Ecto neural progenitor cell (in vitro differentiated cells): Measurements from ENCODE around the gene KCNA10.

Experiments
- DNase-seq: peaks from one replicate; pipeline ENCODE4 v3.0.0-alpha.2; 2018; ENCODE audit warnings: low spot score

The KCNA10 gene

DNA sequence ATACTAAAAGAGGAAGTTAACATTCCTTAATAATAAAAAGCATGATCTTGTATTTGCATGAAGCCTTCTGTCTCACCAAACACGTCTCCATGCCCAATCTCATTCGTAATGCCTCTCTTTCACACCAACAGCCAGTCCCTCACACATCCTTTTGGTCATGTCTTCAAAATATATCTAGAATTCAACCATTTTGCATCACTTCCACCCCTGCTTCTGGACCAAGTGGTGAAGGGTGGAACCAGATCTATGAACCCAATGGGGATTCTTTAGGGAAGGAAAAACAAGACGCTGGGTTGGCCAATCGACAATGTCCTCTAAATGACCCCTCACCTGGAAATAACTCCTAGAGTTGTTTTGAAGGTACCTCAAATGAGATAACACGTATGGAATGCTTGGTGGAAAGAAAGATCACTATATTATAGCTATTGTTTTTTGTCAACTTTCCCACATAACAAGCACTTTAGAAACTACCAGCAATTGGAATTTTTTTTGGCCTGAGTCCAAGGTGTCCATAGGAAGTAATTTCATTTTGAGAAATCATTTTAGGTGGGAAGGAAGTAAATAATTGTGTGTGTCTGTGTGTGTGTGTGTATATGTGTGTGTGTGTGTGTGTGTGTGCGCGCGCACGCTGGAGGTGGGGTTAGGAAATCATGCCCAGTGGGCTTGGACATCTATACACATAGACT is at the start of gene KCNA10:
TSS of gene KCNA10 (minus strand) at position 51 of the 686 bp plus-strand sequence. CDS start 388 bp downstream, outside the sequence.
- DNase-seq, result no peak

DNA sequence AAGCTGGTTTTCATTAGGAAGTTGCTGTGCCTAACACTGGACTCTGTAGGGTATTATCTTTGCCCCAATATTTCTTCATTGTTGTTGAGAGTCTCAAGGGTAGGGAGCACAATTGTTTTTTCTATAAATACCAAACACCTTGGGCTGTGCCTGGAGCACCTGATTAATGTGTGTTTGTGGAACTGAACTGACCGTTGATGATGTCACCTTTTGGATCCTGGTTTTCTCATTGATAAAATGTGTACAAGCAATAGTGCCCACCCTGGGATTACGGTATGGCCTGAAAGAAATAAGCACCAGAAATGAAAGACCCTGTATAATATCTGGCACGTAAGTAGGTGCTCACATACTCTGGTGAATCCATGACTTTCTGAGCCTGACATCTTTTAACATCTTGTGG is 47.9 kb upstream of the KCNA10 start:
- no peak for DNase-seq

GRCh38 chr1:110565565-110565964 is 46.6 kb upstream of the KCNA10 start:
- DNase-seq, result no peak

DNA sequence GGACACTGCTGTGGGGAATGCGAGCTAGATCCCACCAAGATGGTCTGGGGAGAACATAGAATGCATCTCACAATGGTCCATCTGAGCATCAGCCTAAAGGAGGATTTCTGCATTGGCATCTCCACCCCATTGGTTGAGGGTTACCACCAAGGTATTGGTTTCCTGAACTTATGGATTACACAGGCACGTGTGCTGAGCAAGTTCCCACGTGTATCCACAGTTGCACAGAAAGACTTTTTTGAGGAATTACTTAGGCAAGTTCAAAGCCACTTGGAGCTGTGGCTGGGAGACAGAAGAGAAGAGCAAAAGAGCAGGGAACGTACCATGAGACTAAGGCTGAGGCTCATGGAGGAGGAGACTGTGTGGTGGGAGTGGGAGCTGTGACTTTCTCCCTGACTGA is 44.1 kb upstream of the KCNA10 start:
- DNase-seq, result no peak

- no peak for DNase-seq
Observed at GRCh38 chr1:110561596-110561995, 42.6 kb upstream of the KCNA10 start.

GRCh38 chr1:110559157-110559556 is 40.2 kb upstream of the KCNA10 start:
- no peak for DNase-seq

DNA sequence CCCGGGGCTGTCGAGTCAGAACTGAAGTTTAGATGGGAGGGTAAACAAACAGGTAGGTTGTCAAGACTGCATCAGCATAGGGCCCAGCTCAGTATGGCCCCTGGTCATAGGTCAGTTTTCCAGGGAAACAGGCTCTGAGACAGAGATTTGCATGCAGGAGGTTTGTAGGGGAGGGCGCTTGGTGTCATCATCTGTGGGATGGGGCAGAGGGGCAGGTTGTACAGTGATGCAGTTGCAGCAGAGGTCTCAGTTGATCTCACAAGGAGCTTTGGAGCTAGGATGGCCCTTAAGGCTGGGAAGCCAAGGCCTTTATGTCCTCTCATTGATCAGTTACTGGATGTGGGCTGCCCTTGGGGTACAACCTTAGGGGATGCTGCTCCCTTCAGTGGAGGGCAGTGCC is 38.5 kb upstream of the KCNA10 start:
- DNase-seq, result no peak

GRCh38 chr1:110556471-110556807 is 37.5 kb upstream of the KCNA10 start:
- DNase-seq, result no peak

- DNase-seq, result no peak
Observed at GRCh38 chr1:110555807-110556470, 37.0 kb upstream of the KCNA10 start.

DNA sequence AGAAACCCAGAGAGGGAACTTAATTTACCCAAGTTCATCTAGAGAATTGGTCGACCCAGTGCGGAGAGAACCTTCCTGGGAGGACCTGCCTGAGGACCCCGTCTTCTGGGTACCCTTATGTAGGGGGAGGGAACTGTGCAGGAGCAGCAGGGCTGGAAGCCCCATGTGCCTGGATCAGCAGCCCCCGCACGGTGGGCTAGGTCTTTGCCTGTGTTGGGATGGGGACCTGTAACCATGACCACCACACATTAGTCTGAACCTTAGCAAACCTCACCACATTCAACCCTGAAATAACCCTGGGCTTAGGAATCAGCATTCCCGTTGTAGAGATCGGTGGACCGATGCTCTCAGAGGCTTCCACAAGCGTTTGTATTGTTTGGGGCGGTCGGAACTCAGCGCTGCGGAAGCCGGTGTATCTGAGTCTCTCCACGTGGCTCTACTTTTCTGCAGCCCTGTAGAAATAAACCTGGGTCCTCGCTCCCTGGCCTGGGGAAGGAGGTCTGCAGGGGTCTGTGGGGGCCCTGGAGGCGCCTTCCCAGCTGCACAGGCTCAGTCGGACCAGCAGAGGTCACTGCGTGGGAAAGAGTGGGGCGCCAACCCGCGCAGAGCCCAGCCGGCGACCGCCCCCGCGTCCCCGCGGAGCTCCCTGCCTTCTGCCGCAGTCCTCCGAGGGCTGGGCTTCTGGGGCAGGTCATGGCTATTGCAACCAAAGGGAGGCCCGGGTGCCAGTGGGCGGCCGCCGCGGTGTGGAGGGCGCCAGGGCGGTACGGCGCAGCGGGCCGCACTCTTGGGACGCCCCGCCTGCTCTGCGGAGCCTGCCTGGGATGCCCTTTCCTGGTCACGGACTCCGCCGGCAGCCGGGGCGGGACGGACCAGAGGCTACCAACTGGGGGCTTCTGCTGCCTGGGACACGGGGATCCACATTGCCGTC is 36.2 kb upstream of the KCNA10 start:
- peak; percentile 85 for DNase-seq

DNA sequence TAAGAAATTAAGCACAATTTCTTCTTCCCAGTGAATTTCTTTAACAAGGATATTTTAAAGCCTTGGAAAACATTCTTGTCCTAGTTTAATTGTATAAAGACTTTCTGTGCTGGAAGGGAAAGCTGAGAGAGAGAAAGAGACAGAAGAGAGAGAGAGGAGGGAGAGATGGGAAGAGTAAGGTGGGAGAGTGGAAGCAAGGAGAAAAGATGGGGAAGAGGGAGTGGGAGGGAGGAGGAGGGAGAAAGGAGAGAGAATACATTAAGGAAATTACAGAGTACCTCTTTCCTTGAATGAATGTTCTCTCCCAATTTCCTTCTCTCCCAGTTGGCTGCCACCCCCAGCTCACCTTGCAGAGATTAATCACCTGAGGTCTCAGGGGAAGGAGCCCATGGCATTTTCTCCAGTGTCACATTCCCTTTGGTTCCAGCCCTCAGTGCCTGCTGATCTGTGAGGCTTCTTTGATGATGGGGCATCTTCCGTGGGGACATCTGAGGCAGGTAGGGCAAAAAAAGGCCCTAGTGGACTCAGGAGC is 32.4 kb upstream of the KCNA10 start:
- no peak for DNase-seq

- no peak for DNase-seq
Observed at GRCh38 chr1:110549831-110550230, 30.9 kb upstream of the KCNA10 start.

DNA sequence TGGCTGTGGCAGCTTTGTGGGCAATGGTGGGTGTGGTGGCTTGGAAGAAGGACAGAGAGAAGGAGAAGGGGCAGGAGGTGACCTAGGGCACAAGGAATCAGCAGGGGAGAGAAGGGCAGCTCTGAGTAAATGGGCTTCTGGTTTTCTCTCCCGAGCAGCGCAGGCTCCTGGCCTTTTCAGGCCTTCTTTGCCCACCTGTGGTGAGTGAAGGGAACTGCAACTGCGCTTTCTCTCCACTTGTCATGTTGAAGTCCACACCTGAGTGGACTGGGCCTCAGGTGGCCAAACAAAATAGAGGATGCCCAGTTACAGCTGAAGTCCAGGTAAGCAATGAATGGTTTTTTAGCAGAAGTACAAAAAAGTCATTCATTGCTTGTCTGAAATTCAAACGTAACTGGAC is 29.4 kb upstream of the KCNA10 start:
- DNase-seq, result no peak

GRCh38 chr1:110547017-110547416 is 28.0 kb upstream of the KCNA10 start:
- DNase-seq, result no peak

DNA sequence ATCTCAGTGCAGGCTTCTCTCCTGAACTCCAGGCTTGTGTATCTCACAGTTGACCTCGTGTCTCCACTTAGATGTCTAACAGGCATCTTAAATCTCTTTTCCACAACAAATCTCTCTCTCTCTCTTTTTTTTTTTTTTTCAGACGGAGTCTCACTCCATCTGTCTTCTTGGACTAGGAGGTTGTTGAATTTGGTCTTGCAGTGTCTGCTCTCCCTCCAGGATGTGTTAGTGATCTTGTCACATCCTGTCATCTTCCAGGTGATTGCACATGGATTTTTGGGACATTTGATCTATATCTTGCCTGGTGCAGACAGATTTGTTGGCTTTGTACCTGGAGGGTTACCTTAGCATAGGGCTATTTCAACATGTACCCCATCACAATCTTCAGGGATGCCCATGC is 26.5 kb upstream of the KCNA10 start:
- no peak for DNase-seq

DNA sequence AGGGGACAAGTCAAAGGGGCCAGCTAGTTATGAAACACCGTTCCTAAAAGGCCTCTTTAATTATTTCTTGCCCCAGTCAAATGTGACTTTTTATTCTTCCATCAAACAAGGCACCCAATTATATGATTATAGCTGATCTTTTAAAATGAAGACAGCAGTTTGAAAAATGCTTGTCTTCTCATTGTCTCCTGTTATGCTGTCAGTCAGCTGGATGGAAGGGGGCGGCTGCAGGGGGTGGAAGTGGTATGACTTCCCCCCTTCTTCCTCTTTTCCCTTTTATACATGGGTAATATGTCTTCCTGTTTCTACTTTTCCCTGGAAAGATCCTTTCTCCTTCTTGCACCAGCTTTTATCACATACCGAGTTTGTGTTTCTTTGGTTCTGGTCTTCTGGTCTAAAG is 25.8 kb upstream of the KCNA10 start:
- DNase-seq, result no peak

DNA sequence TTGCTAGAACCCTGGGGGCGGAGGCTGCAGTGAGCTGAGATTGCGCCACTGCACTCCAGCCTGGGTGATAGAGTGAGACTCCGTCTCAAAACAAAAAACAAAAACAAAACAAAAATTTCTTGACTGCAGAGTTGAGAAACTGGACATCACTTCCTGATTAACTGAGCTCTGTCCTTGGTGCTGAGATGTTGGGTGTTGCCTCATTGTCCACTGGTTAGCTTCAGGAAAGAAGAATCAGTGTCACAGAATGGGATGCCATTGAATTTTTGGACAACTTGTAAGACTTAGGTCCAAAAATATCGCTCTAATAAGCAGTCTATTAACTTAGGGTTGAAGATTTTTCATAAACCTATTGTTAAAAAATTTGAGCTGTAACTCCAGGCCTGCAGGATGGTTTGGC is 23.8 kb upstream of the KCNA10 start:
- no peak for DNase-seq

DNA sequence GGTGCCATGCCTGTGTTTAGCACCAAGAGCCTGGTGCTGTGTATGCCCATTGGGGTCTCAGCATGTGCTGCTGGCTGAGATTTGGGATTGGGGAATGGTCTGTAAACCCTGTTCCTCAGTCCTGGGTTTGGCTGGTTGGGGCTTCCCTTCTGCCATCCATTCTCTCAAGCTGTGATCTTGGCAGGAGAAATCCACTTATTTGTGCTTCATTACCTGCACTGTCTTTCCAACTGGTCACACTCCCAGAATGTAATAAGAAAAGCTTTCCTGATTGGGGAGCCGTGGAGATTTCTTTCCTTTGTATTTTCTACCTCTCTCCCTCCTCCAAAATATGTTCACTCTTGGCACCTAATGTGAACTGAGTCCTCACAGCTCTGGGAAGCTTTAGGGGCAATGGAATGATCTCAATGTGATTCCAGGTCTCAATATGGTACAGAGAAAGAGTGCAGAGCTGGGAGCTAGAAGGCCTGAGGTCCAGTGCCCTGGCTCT is 23.0 kb upstream of the KCNA10 start:
- DNase-seq, result no peak

GRCh38 chr1:110540891-110541685 is 22.1 kb upstream of the KCNA10 start:
- no peak for DNase-seq

GRCh38 chr1:110538921-110539320 is 19.9 kb upstream of the KCNA10 start:
- DNase-seq, result no peak

GRCh38 chr1:110538075-110538474 is 19.1 kb upstream of the KCNA10 start:
- no peak for DNase-seq

- DNase-seq, result no peak
Observed at GRCh38 chr1:110535985-110536384, 17.0 kb upstream of the KCNA10 start.
